Measurements from ENCODE around the gene ADAP1. TPM values are rescaled to one million over a fixed set of nuclear protein-coding genes. Genes with fewer than 3 reads are reported as not detected.

Gene ADAP1
- total RNA-seq, 1 experiment from 2014 or later, result 34.0 TPM

- Histone ChIP-seq H3K4me3 (replicated peaks in 1 of 2; ENCODE audit: low read depth in 1 of 2, low read length in 2 of 2) (no peak overlapping the region), H2AFZ (ENCODE audit: low read depth, low read length, poor library complexity, severe bottlenecking) (no peak overlapping the region), H3K9me2 (ENCODE audit: insufficient read depth) (no peaks in the 10 kb centered on the region), H3K27me3 (ENCODE audit: insufficient read depth, low read length) (0 out of 2 replicates have a peak, but pooled peaks cover 2% of the 10 kb centered on the region), H3K4me2 (ENCODE audit: low read length) (no peak overlapping the region), H3K9me3 (ENCODE audit: control insufficient read depth in 1 of 2, insufficient read depth in 1 of 2, low read depth in 1 of 2, low read length in 2 of 2) (no peaks in the 10 kb centered on the region), H3K36me3 (ENCODE audit: control insufficient read depth in 1 of 2, insufficient read depth in 2 of 2, low read length in 2 of 2) (no peaks in the 10 kb centered on the region), H3K79me2 (ENCODE audit: insufficient read depth, low read length) (no peaks in the 10 kb centered on the region), H3K4me1 (ENCODE audit: control insufficient read depth in 1 of 2, insufficient read depth in 2 of 2, low read length in 2 of 2) (peaks cover 6 to 20% of the 10 kb centered on the region in 2 experiments), H4K20me1 (ENCODE audit: insufficient read depth) (no peaks in the 10 kb centered on the region), H3K9ac (ENCODE audit: low read length) (no peak overlapping the region), H3K27ac (ENCODE audit: low read depth, low read length) (no peak overlapping the region)
- POLR2A ChIA-PET, result no interaction called here
- TF ChIP-seq POLR2AphosphoS5 (IDR thresholded peaks at IDR 0.05; ENCODE audit: low read depth, low read length) (no peak), CBX3 (IDR thresholded peaks at IDR 0.05; ENCODE audit: low read depth) (no peak), ZNF274 (IDR thresholded peaks at IDR 0.05; ENCODE audit: low read depth, low read length) (no peak), ZBTB33 (IDR thresholded peaks at IDR 0.05; ENCODE audit: extremely low read depth, insufficient replicate concordance, low read length) (no peak), ATF3 (IDR thresholded peaks at IDR 0.05) (no peak), EZH2phosphoT487 (IDR thresholded peaks at IDR 0.05; ENCODE audit: borderline replicate concordance) (no peak), SIN3A (IDR thresholded peaks at IDR 0.05; ENCODE audit: low read depth) (no peak), YY1 (IDR thresholded peaks at IDR 0.05; ENCODE audit: extremely low read depth, insufficient replicate concordance, low read depth, low read length) (no peak), MAX (IDR thresholded peaks at IDR 0.05) (no peak), EZH2 (IDR thresholded peaks at IDR 0.05) (no peak), CEBPB (IDR thresholded peaks at IDR 0.05; ENCODE audit: low read depth) (no peak), EGR1 (IDR thresholded peaks at IDR 0.05; ENCODE audit: low read depth) (no peak), SRF (IDR thresholded peaks at IDR 0.05; ENCODE audit: low read depth) (no peak), CTCF (IDR thresholded peaks at IDR 0.05 in 2 of 3, conservative IDR thresholded peaks at IDR 0.05 in 1 of 3; ENCODE audit: borderline replicate concordance in 1 of 3, insufficient read depth in 1 of 3, low read depth in 2 of 3, low read length in 2 of 3) (no peak), REST (IDR thresholded peaks at IDR 0.05; ENCODE audit: low read depth) (no peak), JUND (IDR thresholded peaks at IDR 0.05) (no peak), POLR2A (IDR thresholded peaks at IDR 0.05; ENCODE audit: borderline replicate concordance, extremely low read depth, insufficient read depth, insufficient read length) (no peak), ZFX (IDR thresholded peaks at IDR 0.05) (no peak), TCF7L2 (IDR thresholded peaks at IDR 0.05; ENCODE audit: borderline replicate concordance, extremely low read depth, insufficient read depth, insufficient read length) (no peak), ELF1 (IDR thresholded peaks at IDR 0.05; ENCODE audit: borderline replicate concordance, low read depth) (no peak)
- CTCF ChIA-PET, result no interaction called here
- BruUV-seq (replicated peaks), result no TSS peak
- DNase-seq (ENCODE audit: low read depth, low spot score), result no peak
- intact Hi-C loops (cut with micrococcal nuclease), result no loop called here
- RAD21 ChIA-PET (ENCODE audit: low non-redundant PET in 1 of 2, low total read pairs in 2 of 2, uncharacterized antibody in 2 of 2, unreplicated experiment in 2 of 2), result no interaction called here
- no peak for ATAC-seq
Observed at GRCh38 chr7:910441-910861, 44.0 kb downstream of the ADAP1 start.
